GM18507 (cell line): ENCODE measurements around the gene ATP2C2.
"Not testable (repeated sequence)": the region's sequence is repeated elsewhere in the genome, so short reads cannot be mapped to it uniquely, and the experiment has no call there.

Source experiments
- DNase-seq: peaks from one replicate; pipeline ENCODE4 v3.0.0; 2011; ENCODE audit warnings: low read depth; ENCODE audit not compliant: insufficient read length; ENCODE audit errors: extremely low spot score
- FAIRE-seq: peaks from 2 replicates; lab custom pipeline; 2011; peaks lifted over from hg19 to GRCh38; lab: Jason Lieb, UNC

The ATP2C2 gene

GRCh38 chr16:84390131-84390785 lies 21.9 kb downstream of the ATP2C2 start:
- DNase-seq (no peak), FAIRE-seq (no peak)

- FAIRE-seq (no peak), DNase-seq (no peak)
Measured at GRCh38 chr16:84391151-84392030, 23.1 kb downstream of the ATP2C2 start.

GRCh38 chr16:84392031-84392360 lies 23.7 kb downstream of the ATP2C2 start:
- no peak for FAIRE-seq
- no peak for DNase-seq

GRCh38 chr16:84396082-84396481 lies 27.7 kb downstream of the ATP2C2 start:
- not testable (repeated sequence) for FAIRE-seq, DNase-seq

- no peak for DNase-seq
- no peak for FAIRE-seq
Measured at GRCh38 chr16:84396537-84397008, 28.2 kb downstream of the ATP2C2 start.

GRCh38 chr16:84397090-84397489 lies 28.8 kb downstream of the ATP2C2 start:
- DNase-seq (no peak), FAIRE-seq (no peak)

- FAIRE-seq = no peak
- no peak for DNase-seq
Measured at GRCh38 chr16:84398701-84399100, 30.4 kb downstream of the ATP2C2 start.

- not testable (repeated sequence) for DNase-seq, FAIRE-seq
Measured at GRCh38 chr16:84399912-84400311, 31.6 kb downstream of the ATP2C2 start.

- FAIRE-seq = not testable (repeated sequence)
Measured at GRCh38 chr16:84403435-84403834, 35.1 kb downstream of the ATP2C2 start.

GRCh38 chr16:84404324-84404723 lies 36.0 kb downstream of the ATP2C2 start:
- no peak for FAIRE-seq
- no peak for DNase-seq

More at GRCh38 chr16:84403435-84403834, 35.1 kb downstream of the ATP2C2 start:
- DNase-seq = not testable (repeated sequence)

GRCh38 chr16:84404936-84405639 lies 36.8 kb downstream of the ATP2C2 start:
- no peak for FAIRE-seq
- DNase-seq = no peak

- FAIRE-seq = no peak
- DNase-seq = no peak
Measured at GRCh38 chr16:84406006-84406963, 37.9 kb downstream of the ATP2C2 start.

- DNase-seq = no peak
- no peak for FAIRE-seq
Measured at GRCh38 chr16:84407588-84408313, 39.4 kb downstream of the ATP2C2 start.

- no peak for DNase-seq
- no peak for FAIRE-seq
Measured at GRCh38 chr16:84408314-84408690, 40.0 kb downstream of the ATP2C2 start.

GRCh38 chr16:84408856-84409255 lies 40.5 kb downstream of the ATP2C2 start:
- DNase-seq (no peak), FAIRE-seq (no peak)

- FAIRE-seq (no peak), DNase-seq (no peak)
Measured at GRCh38 chr16:84410361-84411138, 42.2 kb downstream of the ATP2C2 start.

- DNase-seq (no peak), FAIRE-seq (no peak)
Measured at GRCh38 chr16:84411768-84412167, 43.4 kb downstream of the ATP2C2 start.

- FAIRE-seq = no peak
- DNase-seq = no peak
Measured at GRCh38 chr16:84412262-84412661, 43.9 kb downstream of the ATP2C2 start.
